Measurements from ENCODE around the gene GTF2A1L. TPM values are rescaled to one million over a fixed set of nuclear protein-coding genes. Genes with fewer than 3 reads are reported as not detected.
A peak's percentile ranks its signal among the peaks of the same experiment; 100 is the strongest.
"Not testable (repeated sequence)": the region's sequence is repeated elsewhere in the genome, so short reads cannot be mapped to it uniquely, and the experiment has no call there.

The GTF2A1L gene, protein sequence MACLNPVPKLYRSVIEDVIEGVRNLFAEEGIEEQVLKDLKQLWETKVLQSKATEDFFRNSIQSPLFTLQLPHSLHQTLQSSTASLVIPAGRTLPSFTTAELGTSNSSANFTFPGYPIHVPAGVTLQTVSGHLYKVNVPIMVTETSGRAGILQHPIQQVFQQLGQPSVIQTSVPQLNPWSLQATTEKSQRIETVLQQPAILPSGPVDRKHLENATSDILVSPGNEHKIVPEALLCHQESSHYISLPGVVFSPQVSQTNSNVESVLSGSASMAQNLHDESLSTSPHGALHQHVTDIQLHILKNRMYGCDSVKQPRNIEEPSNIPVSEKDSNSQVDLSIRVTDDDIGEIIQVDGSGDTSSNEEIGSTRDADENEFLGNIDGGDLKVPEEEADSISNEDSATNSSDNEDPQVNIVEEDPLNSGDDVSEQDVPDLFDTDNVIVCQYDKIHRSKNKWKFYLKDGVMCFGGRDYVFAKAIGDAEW
- not detected for total RNA-seq
- long read RNA-seq = 0 reads

GRCh38 chr2:48617618-48618017 is at the start of gene GTF2A1L:
Gene GTF2A1L, plus strand, starts transcription at chr2:48617856. Its CDS starts 19 bp downstream, at chr2:48617875.
- DNase-seq (ENCODE audit: missing footprints) (no peak), ATAC-seq (no peak)
- intact Hi-C loops (cut with DNase I) = no loop called here

DNA sequence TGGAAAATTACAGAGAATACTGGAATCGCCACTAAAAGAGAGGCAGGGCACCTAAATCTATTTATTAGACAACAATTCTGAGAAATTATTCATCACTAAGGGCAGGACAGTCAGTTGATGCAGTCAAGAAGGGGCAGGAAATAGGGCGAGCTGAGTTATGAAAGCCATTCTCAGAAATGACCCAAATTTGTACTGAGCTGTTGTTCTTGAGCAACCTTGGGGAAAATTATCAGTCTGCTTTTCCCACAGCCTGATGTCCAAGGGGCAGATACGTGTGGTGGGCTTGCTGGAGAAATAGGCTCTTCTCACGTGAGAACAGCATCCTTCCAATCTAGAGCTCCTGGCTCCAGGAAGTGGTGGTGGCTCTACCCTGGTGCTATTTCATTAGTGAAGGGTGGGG is 49.1 kb upstream of the GTF2A1L start:
- ATAC-seq = peak; percentile 50
- intact Hi-C loops (cut with DNase I) = no loop called here

DNA sequence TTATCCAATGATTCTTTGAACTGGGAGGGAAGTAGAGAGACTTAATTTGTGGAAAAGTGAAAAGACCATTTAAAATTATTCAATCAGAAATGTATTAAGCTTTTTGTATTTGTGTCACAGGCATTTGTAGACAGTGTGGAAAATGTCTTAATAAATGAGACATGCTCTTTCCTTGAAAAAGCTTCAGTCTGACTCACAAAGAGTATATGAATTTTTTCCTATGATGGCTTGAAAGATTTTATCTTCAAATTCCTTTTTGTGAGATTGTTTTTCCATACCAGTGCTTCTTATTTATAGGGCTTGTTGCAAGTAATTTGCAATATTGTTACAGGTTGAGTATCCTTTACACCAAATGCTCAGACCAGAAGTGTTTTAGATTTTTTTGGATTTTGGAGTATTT is 48.2 kb upstream of the GTF2A1L start:
- no peak for ATAC-seq
- intact Hi-C loops (cut with DNase I) = no loop called here
- DNase-seq (ENCODE audit: missing footprints) = no peak

More for the DNA sequence above, 49.1 kb upstream of the GTF2A1L start:
- no peak for DNase-seq (ENCODE audit: missing footprints)

GRCh38 chr2:48572816-48573215 is 44.8 kb upstream of the GTF2A1L start:
- intact Hi-C loops (cut with DNase I) = no loop called here
- ATAC-seq (no peak), DNase-seq (ENCODE audit: missing footprints) (no peak)

DNA sequence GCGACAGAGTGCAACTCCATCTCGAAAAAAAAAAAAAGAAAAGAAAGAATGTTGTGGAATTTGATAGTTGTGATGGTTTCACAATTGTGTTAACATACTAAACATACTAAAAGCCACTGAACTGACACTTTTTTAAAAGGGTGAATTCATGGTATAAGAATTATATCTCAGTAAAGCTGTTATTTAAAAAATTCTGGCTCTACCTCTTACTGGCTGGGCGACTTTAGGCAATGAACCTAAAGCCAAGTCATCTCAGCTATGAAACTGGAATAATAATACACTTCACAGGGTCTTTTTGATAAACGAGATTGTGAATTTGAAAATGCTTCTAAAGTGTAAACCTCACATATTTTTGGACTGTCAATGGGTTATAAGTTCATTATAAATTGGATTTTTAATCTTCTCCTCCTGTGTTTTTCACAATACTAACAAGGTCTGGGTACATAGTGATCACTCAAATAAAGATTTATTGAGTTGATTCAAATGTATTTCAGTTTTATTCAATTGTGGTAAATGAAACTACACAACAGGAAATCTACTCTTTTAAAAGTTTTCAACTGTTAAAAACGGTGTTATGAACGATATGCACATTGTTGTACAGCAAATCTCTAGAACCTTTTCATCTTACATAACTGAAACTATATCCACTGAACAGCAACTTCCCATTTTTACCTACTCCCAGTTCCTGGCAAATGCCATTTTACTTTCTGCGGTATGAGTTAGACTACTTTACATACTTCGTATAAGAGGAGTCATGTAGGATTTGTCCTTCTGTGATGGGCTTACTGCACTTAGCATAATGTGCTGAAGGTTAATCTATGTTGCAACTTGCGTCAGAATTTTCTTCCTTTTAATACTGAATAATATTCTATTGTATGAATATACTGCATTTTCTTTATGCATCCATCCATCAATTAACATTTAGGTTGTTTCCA is 43.0 kb upstream of the GTF2A1L start:
- DNase-seq (ENCODE audit: missing footprints) (no peak), ATAC-seq (no peak)
- intact Hi-C loops (cut with DNase I) = no loop called here

GRCh38 chr2:48578313-48578712 is 39.3 kb upstream of the GTF2A1L start:
- no peak for DNase-seq (ENCODE audit: missing footprints)
- no peak for ATAC-seq
- intact Hi-C loops (cut with DNase I) = no loop called here

DNA sequence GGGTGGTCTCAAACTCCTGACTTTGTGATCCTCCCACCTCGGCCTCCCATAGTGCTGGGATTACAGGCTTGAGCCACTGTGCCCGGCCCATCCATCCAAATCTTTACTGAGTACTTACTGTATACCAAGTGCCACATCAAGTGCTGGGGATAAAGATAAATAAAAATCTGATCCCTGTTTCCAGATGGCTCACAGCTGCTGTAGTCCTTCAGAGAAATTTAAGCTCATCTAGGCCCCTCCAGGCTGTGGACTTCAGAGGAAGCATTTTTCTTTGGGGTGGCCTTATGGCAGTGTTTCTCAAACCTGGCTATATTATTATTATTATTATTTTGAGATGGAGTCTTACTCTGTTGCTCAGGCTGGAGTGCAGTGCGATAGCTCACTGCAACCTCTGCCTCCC is 33.7 kb upstream of the GTF2A1L start:
- no peak for DNase-seq (ENCODE audit: missing footprints)
- ATAC-seq = no peak
- intact Hi-C loops (cut with DNase I) = no loop called here

- ATAC-seq (no peak), DNase-seq (ENCODE audit: missing footprints) (no peak)
- intact Hi-C loops (cut with DNase I) = no loop called here
Measured at GRCh38 chr2:48584551-48584950, 33.1 kb upstream of the GTF2A1L start.

DNA sequence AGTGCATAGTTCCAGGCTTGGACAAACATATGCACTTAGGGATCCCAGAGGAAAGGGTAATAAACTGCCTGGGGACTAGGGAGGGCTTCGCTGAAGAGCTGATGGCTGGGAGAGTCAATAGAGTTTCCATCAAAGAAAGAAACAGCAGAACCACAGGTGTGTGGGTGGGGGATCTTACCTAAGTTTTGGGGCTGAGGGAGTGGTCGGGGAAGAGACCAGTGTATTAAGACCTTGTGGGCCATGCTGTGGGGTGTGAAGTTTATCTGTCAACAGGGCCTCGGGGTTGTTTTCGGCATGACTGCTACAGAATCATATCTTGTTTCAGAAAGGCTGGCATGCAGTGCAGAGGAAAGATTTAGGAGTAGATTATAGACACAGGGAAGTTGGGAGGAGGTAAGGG is 31.2 kb upstream of the GTF2A1L start:
- no peak for ATAC-seq
- intact Hi-C loops (cut with DNase I) = loop anchor here (5.0 kb wide), 2 partner anchors 59 to 89 kb away; no protein-coding TSS in a partner anchor
- no peak for DNase-seq (ENCODE audit: missing footprints)

- DNase-seq (ENCODE audit: missing footprints) = no peak
- intact Hi-C loops (cut with DNase I) = loop anchor here (5.0 kb wide), 2 partner anchors 60 to 90 kb away; no protein-coding TSS in a partner anchor
- no peak for ATAC-seq
Measured at GRCh38 chr2:48587560-48587959, 30.1 kb upstream of the GTF2A1L start.

DNA sequence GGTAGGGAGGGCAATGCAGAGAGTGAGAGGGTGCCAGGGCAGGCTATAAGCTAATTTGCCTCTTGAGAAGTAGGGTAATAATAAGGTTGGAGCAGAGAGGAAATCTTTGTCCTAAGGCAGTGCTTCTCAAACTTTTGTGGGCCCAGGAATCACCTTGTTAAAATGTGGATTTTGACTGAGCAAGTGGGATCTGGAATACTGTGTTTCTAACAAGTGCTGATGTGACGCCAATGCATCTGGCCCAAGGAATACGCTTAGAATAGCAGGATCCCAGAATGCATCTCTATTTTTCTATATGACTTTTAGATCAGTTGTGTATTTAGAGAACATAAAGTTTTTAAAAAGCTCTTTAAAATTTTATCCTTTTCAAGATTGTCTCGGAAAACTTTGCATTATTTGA is 29.7 kb upstream of the GTF2A1L start:
- intact Hi-C loops (cut with DNase I) = loop anchor here (5.0 kb wide), 2 partner anchors 61 to 91 kb away; no protein-coding TSS in a partner anchor
- DNase-seq (ENCODE audit: missing footprints) = no peak
- no peak for ATAC-seq

GRCh38 chr2:48588745-48589144 is 28.9 kb upstream of the GTF2A1L start:
- ATAC-seq = no peak
- intact Hi-C loops (cut with DNase I) = loop anchor here (1.0 to 5.0 kb wide), 3 partner anchors 61 to 117 kb away; no protein-coding TSS in a partner anchor

GRCh38 chr2:48589170-48589767 is 28.4 kb upstream of the GTF2A1L start:
- ATAC-seq = peak; percentile 54
- intact Hi-C loops (cut with DNase I) = loop anchor here (1.0 to 5.0 kb wide), 3 partner anchors 62 to 118 kb away; no protein-coding TSS in a partner anchor
- no peak for DNase-seq (ENCODE audit: missing footprints)

More at GRCh38 chr2:48588745-48589144, 28.9 kb upstream of the GTF2A1L start:
- DNase-seq (ENCODE audit: missing footprints) = no peak

DNA sequence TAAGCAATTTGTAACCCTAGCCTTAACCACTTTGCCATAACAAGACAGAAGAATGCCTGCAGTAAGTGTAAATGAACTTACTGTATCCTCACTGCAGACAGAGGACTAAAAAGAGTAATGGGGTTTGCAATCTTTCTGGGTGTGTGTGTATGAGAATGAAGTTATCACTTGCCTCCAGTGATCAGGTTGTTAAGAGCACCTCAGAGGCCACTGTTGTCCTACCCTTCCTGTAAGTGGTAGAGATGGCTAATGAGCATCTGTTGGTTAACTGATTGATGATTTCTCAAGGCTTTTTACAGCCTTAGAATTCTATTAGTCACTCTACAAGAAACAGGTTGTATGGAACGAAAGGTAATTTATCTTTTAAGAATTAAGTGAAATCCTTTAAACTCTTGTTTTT is 27.6 kb upstream of the GTF2A1L start:
- ATAC-seq = no peak

GRCh38 chr2:48592067-48592466 is 25.6 kb upstream of the GTF2A1L start:
- no peak for ATAC-seq
- intact Hi-C loops (cut with DNase I) = no loop called here
- DNase-seq (ENCODE audit: missing footprints) = no peak

More for the DNA sequence above, 27.6 kb upstream of the GTF2A1L start:
- intact Hi-C loops (cut with DNase I) = no loop called here
- DNase-seq (ENCODE audit: missing footprints) = no peak

GRCh38 chr2:48596751-48597150 is 20.9 kb upstream of the GTF2A1L start:
- ATAC-seq; DNase-seq (ENCODE audit: missing footprints): not testable (repeated sequence)
- intact Hi-C loops (cut with DNase I) = loop anchor here (5.0 kb wide), 1 partner anchor 1806 kb away; no protein-coding TSS in a partner anchor

- intact Hi-C loops (cut with DNase I) = loop anchor here (5.0 kb wide), 1 partner anchor 1805 kb away; no protein-coding TSS in a partner anchor
- no peak for DNase-seq (ENCODE audit: missing footprints)
Measured at GRCh38 chr2:48597492-48597891, 20.2 kb upstream of the GTF2A1L start.

DNA sequence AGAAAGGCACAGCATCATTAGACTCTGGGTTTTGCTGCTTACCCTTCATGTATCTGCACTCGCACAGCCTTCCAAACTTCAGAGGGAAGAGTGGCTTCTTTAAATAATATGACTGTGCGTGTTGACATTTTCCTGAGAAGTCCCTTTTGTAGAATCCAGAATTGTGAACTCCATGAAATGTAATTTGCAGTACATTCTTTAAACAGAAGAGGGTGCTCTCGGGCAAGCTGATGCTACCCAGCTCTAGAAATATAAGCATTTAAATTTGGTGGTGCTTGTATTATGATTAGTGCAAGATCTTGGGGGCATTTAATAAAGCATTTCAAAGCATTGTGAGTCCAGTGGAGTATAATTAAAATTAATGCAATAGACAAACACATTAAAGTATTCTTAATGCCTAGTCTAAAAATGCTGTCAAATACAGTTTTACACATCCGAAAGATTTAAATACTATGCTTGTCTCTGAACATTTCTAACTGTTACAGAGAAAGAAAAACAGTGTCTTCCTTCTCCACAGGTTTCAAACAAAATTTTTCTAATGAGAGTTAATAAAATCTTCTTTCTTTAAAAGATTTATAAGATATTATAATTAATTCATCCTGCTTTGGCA is 17.3 kb upstream of the GTF2A1L start:
- ATAC-seq = no peak
- intact Hi-C loops (cut with DNase I) = no loop called here
- DNase-seq (ENCODE audit: missing footprints) = no peak

More at GRCh38 chr2:48597492-48597891, 20.2 kb upstream of the GTF2A1L start:
- ATAC-seq = no peak

Data from Right ventricle myocardium inferior (tissue), 1 donor.